Stimulated activated CD4-positive, alpha-beta T cell treated with anti-CD3 and anti-CD28 coated beads, Interleukin-1b, Interleukin-23, amount 100 ng/mL, for 1 hour (primary cell): ENCODE measurements around the gene DOCK4.
"Not testable (repeated sequence)": the region's sequence is repeated elsewhere in the genome, so short reads cannot be mapped to it uniquely, and the experiment has no call there.

ENCODE experiments used
- DNase-seq, 2 donors: peaks; one replicate each; pipeline ENCODE4 v3.0.0-alpha.2; 2020; ENCODE audit warnings: low read depth in 2 of 2

The DOCK4 gene

DNA sequence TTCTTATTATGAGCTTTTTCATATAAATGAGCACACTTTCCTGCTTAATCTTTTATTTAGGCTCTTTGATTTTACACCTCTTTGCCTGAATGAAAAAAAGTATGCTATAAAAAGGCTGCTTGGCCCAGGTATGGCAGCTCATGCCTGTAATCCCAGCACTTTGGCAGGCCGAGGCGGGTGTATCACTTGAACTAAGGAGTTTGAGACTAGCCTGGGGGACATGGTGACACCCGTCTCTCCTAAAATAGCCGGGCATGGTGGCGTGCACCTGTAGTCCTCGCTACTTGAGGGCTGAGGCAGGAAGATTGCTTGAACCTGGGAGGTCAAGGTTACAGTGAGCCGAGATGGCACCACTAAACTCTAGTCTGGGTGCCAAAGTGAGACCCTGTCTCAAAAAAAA lies 72.9 kb downstream of the DOCK4 start:
- DNase-seq: no peak

DNA sequence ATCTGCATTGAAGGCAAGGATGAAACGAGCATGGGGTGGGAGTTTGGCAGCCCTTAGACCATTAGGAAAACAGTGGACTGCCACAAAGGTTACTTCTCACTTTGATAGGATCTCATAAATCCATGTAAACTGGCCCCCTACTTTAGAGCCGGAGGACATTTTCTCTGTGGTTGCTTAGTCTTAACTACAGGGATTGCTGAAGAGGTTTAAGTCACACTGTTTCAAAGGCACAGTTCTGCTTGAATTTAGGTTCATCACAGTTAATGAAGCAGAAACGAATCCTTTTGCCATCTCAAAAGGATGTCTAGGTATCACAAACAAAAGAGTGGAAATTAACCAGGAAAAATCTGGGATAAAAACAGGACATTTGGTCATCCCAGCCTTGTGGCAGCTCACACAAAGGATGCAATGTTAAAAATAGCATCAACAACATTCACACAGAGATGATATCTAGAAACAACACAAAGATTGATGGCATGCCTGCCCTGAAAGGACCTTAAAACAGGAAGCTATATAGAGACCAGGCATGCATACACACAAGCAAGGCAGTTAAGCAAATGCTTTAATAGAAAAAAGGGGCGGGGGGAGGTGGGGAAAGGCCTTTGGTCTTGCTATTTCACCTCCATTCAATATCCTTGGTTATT lies 74.0 kb downstream of the DOCK4 start:
- no peak for DNase-seq

DNA sequence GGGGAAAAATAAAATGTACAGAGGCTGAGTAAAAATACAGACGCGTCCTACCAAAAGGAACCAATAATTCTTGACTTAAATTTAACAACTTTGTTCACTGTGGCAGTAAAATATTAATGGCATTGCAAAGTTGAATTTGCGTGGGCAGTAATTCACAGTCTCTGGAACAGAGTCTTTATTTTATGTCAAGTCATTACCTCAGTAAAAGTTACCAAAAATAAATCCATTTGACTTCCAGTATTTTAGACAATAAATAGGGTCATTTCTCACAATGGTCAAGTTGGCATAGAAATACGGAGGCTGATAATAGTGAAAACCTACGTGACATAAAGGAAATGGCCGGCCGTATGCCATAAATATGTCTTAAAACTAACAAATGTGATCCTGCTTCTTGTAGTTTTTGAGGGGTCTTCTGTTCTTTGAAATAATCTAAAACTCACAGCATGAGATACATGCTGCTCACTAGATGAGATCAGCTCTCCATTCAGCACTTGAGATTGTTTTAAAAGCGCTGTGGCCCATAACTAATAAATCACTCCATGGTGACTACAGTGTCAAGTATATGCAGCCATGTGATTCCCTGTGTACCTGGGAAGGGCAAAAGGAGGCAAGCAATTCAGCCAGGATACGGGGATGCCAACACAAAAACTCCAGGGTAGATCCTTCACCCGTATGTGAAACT lies 75.3 kb downstream of the DOCK4 start:
- DNase-seq: no peak

DNA sequence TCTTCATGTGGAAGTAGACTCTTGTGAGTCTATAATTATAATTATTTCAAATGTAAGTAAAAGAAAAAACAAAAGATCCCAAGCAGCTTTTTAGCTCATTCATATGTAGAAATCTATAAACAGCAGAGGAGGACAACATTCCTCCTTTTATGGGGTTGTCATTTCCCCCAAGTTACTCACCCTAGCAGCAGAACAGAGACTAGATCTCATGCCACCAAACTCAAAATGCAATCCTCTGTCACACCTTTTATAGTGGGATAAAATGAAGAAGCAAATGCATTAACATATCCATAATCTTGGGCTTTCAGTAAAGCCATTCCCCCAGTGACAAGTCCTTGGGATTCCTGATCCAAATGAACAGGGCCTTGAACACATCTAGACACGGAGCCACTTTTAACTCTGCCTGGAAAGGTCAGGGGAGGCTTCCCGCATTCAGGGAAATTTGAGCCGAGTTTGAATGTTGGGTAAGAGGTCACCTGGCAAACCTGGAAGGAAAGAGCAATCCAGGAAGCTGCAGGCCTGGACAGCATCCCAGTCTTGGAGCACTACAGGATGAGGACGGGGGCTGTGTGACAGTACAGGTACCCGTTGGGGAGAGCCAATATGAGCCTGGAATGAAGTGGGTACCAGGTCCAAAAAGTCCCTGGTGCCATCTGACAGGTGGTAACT lies 76.4 kb downstream of the DOCK4 start:
- DNase-seq: no peak

DNA sequence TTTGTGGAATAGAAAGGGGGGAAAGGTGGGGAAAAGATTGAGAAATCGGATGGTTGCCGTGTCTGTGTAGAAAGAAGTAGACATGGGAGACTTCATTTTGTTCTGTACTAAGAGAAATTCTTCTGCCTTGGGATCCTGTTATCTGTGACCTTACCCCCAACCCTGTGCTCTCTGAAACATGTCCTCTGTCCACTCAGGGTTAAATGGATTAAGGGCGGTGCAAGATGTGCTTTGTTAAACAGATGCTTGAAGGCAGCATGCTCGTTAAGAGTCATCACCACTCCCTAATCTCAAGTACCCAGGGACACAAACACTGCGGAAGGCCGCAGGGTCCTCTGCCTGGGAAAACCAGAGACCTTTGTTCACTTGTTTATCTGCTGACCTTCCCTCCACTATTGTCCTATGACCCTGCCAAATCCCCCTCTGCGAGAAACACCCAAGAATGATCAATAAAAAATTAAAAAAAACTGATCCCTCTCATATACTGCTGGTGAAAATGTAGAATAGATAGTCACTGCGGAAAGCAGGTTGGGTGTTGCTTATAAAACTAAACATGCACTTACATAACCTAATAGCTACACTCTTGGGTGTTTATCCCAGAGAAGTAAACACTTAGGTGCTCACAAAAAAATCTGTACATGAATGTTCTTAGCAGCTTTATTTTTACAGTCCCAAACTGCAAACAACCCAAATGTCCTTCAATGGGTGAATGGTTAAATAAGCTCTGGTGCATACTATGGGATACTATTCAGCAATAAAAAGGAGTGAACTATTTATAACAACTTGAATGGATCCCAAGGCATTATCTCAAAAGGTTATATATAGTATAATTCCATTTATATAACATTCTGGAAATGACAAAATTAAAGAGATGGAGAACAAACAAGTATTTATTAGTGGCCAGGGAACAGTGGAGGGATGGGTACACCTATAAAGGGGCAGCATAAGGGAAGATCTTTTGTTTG lies 77.5 kb downstream of the DOCK4 start:
- not testable (repeated sequence) for DNase-seq

DNA sequence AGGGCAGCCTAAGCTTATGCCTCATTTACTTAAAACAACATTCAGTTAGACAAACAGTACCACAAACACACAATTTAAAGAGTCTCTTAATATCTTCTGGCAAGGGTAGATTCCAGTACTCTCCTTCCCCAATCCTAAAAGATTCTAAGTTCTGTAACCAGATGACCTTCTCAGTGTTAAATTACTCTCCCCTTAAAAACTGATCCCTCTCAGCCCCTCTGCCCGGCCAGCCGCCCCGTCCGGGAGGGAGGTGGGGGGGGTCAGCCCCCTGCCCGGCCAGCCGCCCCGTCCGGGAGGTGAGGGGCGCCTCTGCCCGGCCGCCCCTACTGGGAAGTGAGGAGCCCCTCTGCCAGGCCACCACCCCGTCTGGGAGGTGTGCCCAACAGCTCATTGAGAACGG lies 78.2 kb downstream of the DOCK4 start:
- not testable (repeated sequence) for DNase-seq

DNA sequence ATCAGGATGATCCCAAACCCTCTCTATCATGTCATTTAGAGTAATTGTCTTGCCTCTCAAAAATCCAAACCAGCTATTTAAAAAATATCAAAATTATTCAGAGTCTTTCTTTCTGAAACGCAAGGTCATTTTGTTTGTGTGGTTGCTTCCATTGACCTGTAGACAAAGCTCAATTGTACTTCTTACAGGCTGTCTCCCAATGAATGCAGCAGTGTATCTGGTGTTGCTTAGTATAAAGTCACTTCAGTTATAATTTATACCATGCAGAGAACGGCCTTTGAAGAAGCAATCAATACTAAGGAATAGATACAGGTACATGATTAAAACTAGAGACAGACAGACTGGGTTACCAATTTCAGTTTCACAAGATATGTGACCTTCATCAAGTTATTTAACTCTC lies 80.9 kb downstream of the DOCK4 start:
- no peak for DNase-seq

DNA sequence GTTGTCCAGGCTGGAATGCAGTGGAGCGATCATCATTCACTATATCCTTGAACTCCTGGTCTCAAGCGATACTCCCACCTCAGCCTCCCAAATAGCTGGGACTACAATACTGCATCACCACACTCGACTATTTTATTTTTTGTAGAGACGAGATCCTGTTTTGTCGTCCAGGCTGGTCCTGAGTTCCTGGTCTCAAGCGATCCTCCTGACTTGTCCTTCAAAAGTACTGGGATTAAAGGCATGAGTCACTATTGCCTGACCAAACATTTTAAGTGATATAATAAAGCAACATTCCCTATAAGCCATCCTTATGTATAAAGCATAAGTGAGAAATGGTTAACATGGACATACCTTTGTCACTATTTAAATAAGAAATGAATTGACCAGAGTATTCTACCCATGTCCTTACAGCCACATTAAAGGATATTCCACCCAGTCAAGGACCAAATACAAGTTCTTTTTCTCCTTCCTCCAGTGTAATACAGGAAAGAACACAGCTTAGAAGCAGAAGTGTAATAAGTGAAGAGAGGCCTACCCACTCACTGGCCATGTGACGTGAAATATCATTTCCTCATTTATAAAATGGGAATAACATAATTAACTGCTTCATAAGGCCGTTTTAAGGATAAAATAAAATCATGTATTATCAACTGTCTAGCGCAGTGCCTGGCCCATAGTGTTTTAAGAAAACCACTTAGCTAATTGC lies 82.0 kb downstream of the DOCK4 start:
- no peak for DNase-seq

DNA sequence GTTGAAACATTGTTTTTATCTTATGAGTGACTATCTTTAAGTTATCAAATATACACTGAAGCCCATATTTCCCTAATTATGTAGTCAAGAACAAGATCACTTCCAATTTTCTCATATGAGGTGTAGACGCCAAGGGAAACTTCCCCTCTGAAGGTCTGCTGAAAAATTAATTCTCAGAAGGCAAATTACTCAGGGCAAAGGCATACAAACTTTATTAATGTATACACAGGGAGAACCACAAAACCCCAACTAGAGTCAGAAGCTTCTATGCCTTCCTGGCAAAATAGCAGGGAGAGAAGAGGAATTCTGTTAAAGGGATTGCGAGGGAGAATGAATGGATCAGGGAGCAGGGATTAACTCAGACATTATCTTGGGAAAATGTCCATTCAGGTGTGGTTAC lies 83.4 kb downstream of the DOCK4 start:
- no peak for DNase-seq

DNA sequence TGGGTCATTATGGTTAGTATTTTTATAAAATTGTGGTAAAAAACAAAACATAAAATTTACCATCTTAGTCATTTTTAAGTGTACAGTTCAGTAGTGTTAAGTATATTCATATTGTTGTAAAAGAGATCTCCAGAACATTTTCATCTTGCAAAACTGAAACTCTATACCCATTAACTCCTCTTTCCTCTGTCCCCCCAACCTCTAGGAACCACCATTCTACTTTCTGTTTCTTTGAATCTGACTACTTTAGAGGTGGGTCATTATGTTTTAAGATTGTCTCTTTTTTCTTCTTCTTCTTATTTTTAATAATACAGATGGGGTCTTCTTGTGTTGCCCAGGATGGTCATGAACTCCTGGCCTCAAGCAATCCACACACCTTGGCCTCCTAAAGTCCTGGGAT lies 84.1 kb downstream of the DOCK4 start:
- DNase-seq: no peak

DNA sequence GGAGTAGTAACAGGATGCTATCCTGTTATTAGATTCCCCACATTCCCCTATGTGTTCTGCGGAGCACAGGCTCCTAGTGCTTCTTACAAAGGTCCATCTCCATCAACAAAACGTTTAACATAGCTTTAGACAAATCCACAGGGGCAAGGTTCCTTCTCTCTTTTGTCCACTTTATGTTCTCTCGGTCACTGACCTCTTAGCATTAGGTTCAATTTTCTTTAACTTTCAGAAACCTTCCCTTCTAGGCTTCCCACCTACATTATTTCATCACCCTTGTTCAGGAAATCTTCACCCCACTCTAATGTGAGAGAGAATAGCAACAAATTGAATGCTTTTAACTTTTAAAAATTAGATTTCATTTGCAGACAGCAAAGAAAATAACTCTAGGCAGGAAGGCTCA lies 84.9 kb downstream of the DOCK4 start:
- DNase-seq: no peak

DNA sequence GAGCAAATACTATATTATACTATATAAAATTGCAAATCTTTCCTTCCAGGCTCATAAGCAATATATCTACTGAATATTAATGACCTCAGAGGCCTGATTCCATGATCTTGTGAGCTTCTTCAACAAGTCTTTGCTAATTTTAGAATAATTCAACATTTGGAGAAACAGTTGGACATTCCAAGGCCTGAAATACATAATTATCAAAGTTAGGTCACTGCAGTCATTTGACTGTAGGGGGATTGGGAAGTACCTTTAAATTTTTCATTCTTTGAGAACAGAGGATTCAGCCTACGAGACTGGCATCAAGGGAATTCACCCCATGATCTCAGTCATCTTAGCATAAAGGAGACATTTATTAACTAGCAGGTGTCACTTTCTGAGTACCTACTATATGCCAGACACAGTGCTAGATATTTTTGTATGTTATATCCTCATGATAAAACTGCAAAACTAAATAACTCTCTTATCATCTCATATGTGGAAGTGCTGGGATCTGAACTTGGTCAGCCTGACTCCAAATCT lies 85.4 kb downstream of the DOCK4 start:
- DNase-seq: no peak

DNA sequence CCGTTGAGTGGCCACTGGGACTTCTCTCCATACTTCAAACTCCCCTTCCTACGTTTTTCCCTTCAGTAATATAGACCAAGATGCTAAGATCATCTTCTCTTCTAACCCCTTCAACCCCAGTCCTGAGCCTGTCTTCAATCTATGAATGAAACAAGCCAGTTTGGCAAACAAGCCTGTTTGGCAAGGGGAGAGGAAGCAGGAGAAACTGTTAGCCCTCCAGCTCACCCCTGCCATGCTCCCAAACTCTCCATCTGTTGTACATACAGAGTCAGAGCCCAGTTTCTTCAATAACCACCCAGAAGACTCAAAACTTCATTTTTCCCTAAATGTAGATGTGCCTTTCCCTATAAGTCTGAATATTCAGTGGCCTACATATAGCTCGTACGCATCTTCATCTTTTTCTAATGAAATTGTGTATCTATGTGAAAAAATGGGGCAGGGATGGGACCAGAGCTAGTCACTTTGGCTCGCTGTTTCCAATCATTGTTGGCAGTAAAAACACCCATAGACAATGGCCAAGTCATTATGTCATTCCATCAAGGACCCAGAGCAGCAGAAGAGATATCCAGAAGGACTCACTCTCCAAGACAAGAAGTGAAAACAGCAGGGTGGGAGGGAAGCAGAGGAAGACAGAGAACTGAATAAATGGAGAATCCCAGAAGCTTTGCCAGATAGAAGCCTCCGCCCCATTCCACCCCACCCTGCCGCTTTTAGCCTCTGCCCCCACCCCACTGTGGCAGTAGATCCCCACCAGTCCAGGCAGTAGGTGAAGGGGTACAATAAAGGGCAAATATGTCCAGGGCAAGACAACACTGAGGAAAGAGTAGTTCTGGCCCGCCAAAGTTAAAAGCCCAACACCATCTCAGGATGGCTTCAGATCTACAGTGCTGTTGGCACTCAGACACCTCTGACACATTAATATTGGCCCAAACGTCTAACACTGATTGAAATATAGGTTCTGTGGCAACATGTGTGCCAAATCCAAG lies 87.3 kb downstream of the DOCK4 start:
- no peak for DNase-seq

DNA sequence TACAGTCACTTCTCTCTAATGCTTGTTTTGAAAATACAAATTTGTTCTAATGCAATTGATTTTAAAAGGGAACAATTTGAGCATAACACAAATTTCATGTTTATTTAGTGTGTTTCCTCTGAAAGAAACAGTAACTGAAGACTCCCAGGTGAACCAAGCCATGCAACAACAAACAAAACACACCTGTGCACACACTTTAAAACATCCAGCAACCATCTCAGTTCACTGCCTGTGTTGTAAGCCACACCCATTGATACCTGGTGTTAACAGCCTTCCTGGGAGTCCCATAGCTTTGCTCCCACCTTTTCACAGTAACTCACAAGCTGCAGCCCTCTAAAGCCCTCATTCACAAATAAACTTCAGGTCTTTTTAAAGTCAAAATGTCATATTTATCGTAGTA lies 89.3 kb downstream of the DOCK4 start:
- no peak for DNase-seq

DNA sequence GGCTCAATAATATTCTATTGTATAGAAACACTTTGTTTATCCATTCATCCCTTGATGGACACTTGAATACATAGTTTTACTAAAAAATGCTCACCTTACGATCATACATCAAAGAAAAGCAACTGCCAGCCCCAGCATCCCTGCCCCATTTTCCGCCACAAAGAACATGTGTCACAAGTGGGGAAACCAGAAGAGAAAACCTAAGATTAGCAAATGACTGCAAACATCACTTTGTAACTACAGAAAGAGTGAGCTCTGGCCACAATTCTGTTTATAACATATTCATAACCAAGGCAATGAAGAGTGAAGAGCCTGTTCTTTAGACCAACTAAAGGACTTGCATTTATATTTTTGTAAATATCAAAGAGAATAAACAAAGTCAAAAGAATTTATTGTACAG lies 89.8 kb downstream of the DOCK4 start:
- no peak for DNase-seq

DNA sequence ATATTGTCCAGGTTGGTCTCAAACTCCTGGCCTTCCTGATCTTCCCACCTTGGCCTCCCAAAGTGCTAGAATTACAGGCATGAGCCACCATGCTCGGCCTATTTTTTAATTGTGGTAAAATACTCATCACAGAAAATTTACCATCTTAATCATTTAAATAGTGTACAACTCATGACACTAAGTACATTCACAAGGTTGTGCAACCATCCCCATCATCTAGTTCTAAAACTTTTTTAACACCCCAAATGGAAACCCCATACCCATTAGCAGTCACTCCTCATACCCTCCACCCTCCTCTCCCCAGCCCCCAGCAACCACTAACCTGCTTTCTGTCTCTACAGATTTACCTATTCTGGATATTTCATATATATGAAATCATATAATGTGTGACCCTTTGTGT lies 90.3 kb downstream of the DOCK4 start:
- no peak for DNase-seq

DNA sequence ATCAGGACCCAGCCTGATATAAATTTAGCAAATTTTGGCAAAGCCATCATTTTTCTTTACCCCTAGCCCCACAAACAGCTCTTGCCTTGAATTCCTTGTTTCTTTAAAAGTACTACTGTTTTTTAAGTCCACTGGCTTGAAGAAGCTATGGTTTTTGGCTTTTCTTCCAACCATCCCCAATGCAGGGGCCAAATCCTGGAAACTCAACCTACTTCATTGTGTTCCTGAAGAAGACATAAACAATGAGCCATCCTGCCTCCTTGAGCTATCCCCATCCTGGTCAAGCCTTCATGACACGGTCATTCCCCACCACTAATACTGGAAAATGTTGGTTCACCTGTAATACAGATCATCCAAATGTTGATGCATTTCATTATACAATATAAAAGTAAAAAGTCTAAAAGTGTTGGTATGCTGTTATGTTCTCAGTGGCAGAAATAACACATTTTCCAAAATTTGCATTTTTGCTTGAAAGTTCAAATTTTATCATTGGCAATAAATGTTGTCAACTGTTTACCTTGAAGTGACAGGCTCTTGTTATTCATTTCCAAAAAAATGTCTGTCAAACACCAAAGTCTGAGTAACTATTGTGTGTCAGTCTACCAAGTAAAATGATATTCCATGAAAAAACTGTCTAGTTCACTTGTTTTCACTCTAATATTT lies 92.2 kb downstream of the DOCK4 start:
- DNase-seq: no peak

DNA sequence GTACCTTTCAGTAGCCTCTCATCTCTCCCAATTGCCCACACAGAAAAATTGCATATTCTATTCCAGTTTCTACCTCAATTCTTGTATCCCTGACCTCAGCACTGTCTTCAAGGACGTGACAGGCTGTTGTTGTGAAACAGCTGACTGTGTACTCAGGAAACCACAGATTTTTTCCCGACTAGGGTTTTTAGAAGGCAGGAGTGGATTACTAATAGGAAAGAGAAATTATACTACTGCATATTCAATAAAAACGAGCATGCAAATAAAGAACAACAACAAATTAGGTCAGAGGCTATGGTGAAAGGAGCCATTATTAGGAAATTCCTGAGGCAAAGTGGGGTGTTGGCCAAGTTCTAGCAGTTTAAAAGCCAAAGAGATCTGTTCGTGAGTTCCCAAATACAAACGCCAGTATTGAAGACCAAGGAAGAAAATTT lies 93.4 kb downstream of the DOCK4 start:
- no peak for DNase-seq

DNA sequence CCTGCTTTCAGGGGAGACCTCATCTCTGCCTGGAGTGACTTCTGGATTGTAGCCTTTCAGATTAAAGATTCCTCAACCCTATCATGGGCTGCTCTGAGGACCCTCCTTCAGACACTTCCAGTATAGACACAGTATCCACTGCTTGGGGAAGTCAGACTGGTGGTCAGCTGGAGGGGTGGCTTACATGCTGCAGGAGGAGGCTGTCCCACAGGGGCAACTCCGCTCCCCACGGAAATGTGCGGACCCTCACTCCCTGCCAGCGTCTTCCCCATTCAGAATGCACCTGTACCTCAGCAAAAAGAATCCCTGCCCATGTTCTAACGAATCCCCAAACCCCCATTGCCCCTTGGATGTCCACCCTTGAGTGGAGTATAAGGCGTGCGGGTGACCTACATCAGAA lies 95.5 kb downstream of the DOCK4 start:
- DNase-seq: no peak
